Nephron (organoid): ENCODE results near the gene MRPS15.

Source experiments
- H3K27ac Mint-ChIP-seq, 3 experiments: 2 replicates each; pipeline ENCODE4 v1.8.0; 2020; ENCODE audit warnings: mixed read lengths in 3 of 3, mild to moderate bottlenecking in 2 of 3, moderate library complexity in 1 of 3
- H3K27me3 Mint-ChIP-seq: 2 replicates; pipeline ENCODE4 v1.8.0; 2021; ENCODE audit warnings: low read depth, mild to moderate bottlenecking, moderate library complexity, mixed read lengths
- H3K36me3 Mint-ChIP-seq: 2 replicates; pipeline ENCODE4 v1.8.0; 2020; ENCODE audit warnings: low read depth, mixed read lengths
- H3K4me1 Mint-ChIP-seq: 2 replicates; pipeline ENCODE4 v1.8.0; 2020; ENCODE audit warnings: mixed read lengths
- H3K4me3 Mint-ChIP-seq, 3 experiments: 2 replicates each; pipeline ENCODE4 v1.8.0; 2020; ENCODE audit warnings: mild to moderate bottlenecking in 3 of 3, mixed read lengths in 3 of 3, moderate library complexity in 2 of 3
- H3K9me3 Mint-ChIP-seq: 2 replicates; pipeline ENCODE4 v1.8.0; 2020; ENCODE audit warnings: mixed read lengths
- TF ChIP-seq, protein P1 (sequence below), 3 experiments: fragments of 200-600 bp; sonication (generic); IDR thresholded peaks; one replicate each; pipeline ENCODE4 v1.5.0; 2021; ENCODE audit warnings: antibody characterized with exemption in 3 of 3; ENCODE audit not compliant: unreplicated experiment in 3 of 3

The MRPS15 gene

DNA sequence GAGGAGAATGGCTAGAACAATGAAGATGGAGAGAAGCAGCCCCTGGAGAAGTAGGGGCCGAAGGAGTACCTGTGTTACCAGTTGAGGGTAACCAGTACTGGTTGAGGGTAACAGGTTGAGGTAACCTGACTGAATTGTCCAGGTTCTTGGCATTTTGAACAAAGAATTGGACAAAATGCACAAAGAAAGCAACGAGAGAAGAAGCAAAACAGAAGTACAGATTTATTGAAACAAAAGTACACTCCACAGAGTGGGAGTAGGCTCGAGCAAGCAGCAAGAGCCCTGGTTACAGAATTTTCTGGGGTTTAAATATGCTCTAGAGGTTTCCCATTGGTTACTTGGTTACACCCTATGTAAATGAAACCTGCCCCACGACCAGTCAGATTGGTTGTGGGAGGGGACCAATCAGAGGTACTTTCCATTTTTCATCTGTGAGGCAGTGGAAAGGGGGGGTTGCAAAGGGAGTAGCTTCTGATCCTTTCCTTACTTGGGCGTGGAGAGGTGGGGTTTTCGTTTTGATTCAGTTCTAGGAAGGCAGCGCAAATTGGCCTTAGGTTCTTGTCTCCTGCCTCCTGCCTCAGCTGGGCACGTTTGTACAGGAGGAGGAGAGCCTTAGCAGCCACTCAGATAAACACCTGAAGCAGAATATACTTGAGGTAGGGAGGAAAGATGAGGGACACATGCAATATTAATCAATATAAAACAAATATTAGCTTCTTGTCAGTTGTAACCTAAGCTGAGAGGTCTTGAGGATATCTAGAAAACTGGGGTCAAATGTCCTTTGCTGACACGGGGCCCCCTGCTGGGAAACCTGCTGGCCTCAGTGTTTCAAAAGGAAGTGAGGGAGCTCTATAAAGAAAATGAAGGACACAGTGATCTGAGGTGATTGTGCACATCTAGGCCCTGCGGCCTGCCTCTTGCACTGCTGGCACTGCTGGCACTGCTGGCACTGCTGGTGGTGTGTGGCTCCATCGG, 52.2 kb downstream of the MRPS15 start:
- H3K4me1 Mint-ChIP-seq: no peaks in the 10 kb centered on the region
- TF ChIP-seq, protein P1, sequence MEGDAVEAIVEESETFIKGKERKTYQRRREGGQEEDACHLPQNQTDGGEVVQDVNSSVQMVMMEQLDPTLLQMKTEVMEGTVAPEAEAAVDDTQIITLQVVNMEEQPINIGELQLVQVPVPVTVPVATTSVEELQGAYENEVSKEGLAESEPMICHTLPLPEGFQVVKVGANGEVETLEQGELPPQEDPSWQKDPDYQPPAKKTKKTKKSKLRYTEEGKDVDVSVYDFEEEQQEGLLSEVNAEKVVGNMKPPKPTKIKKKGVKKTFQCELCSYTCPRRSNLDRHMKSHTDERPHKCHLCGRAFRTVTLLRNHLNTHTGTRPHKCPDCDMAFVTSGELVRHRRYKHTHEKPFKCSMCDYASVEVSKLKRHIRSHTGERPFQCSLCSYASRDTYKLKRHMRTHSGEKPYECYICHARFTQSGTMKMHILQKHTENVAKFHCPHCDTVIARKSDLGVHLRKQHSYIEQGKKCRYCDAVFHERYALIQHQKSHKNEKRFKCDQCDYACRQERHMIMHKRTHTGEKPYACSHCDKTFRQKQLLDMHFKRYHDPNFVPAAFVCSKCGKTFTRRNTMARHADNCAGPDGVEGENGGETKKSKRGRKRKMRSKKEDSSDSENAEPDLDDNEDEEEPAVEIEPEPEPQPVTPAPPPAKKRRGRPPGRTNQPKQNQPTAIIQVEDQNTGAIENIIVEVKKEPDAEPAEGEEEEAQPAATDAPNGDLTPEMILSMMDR (IDR thresholded peaks at IDR 0.05; ENCODE audit: unreplicated experiment in 3 of 3): no peak

DNA sequence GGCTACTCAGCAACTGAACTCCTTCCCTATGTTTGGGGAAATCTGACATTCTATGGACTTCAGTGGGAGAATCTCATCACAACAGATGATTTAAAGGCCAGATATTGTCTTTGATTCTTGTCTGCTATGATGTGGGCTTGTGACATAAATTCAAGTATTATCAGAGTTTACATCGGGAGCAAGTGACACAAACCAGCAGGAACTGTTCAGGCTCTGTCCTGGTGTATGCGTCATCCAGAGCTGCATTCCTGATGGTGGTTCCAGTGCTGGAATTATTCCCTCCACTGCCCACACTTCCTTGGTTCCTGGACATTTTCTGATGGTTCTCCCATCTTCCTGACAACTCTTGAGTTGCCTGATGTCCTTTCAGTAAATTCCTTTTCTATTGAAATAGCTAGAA, 55.7 kb downstream of the MRPS15 start:
- Mint-ChIP-seq H3K27me3 (peaks cover 4% of the 10 kb centered on the region), H3K9me3 (no peaks in the 10 kb centered on the region), H3K4me1 (no peaks in the 10 kb centered on the region), H3K4me3 (no peak overlapping the region), H3K27ac (no peak overlapping the region), H3K36me3 (peaks cover 51% of the 10 kb centered on the region)
- TF ChIP-seq, protein P1 (IDR thresholded peaks at IDR 0.05; ENCODE audit: unreplicated experiment in 3 of 3): no peak

More for the DNA sequence above, 52.2 kb downstream of the MRPS15 start:
- H3K4me3 Mint-ChIP-seq: no peak overlapping the region
- H3K27ac Mint-ChIP-seq: no peak overlapping the region
- no peaks in the 10 kb centered on the region for H3K9me3 Mint-ChIP-seq
- no peaks in the 10 kb centered on the region for H3K27me3 Mint-ChIP-seq
- H3K36me3 Mint-ChIP-seq: peaks cover 56% of the 10 kb centered on the region

GRCh38 chr1:36406440-36406839, 57.7 kb downstream of the MRPS15 start:
- Mint-ChIP-seq H3K4me1 (peaks cover 7% of the 10 kb centered on the region), H3K9me3 (no peaks in the 10 kb centered on the region), H3K27ac (peak overlapping the region in 1 of 3 experiments; percentile 44), H3K27me3 (peaks cover 4% of the 10 kb centered on the region), H3K36me3 (peaks cover 36% of the 10 kb centered on the region), H3K4me3 (no peak overlapping the region)
- TF ChIP-seq, protein P1 (IDR thresholded peaks at IDR 0.05; ENCODE audit: unreplicated experiment in 3 of 3): no peak
